ENCODE data around the gene ALOX15. TPM values are rescaled to one million over a fixed set of nuclear protein-coding genes. Genes with fewer than 3 reads are reported as not detected.
"Not testable (repeated sequence)": the region's sequence is repeated elsewhere in the genome, so short reads cannot be mapped to it uniquely, and the experiment has no call there.

ALOX15 gene, protein sequence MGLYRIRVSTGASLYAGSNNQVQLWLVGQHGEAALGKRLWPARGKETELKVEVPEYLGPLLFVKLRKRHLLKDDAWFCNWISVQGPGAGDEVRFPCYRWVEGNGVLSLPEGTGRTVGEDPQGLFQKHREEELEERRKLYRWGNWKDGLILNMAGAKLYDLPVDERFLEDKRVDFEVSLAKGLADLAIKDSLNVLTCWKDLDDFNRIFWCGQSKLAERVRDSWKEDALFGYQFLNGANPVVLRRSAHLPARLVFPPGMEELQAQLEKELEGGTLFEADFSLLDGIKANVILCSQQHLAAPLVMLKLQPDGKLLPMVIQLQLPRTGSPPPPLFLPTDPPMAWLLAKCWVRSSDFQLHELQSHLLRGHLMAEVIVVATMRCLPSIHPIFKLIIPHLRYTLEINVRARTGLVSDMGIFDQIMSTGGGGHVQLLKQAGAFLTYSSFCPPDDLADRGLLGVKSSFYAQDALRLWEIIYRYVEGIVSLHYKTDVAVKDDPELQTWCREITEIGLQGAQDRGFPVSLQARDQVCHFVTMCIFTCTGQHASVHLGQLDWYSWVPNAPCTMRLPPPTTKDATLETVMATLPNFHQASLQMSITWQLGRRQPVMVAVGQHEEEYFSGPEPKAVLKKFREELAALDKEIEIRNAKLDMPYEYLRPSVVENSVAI
- polyA plus RNA-seq (ENCODE audit: insufficient read length) = 0.25 TPM
- long read RNA-seq, donor 1 = 0 reads
- long read RNA-seq, donor 2 = 0 reads
- long read RNA-seq, donor 3 = 0 reads
- long read RNA-seq, donor 4 = 0 reads
- long read RNA-seq, donor 5 = 0 reads
- long read RNA-seq, donor 6 = 0 reads
- long read RNA-seq, donor 7 = 0 reads
- long read RNA-seq, donor 8 = 0 reads

DNA sequence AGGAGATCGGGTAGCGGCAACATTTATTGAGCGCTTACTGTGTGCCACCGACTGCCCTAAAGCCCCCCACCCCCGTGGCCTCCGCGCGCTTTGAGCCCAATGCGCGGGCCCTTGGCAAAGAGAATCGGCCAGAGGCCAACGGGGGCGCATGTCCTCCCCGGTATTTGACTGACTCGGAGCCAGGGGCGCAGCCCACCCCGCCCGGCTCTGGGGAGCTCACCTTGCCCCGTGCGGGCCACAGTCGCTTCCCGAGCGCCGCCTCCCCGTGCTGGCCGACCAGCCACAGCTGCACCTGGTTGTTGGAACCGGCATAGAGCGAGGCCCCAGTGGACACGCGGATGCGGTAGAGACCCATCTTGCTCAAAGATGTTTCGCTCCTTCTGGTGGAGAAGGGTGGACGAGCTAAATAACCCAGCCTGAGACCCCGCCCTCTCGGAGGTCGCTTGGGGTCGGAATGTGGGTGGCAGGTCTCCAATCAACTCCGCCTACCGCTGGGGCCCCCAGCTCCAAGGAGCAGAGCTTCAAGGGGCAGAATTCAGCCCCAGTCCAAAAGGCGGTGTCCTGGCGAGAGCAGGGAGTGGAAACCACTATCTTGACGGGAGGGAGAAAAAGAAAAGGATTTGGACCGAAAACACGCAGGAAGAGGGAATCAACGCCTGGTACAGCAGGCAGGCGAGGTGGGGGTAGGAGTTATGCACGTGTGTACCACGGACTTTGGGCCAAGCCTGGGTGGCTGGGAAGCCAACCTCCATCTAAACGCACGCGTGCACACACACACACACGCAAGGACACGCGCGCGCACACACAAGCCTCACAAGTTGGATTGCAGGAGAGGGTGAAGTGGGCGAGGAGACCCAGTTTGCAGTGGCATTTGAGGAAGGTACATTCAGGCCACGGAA is at the start of gene ALOX15:
Gene ALOX15 (minus strand): TSS at position 382 of the 899 bp plus-strand sequence. CDS start 27 bp downstream, at position 355.
- DNase-seq = no peak

- no peak for DNase-seq
Observed at GRCh38 chr17:4690745-4691144, 49.3 kb upstream of the ALOX15 start.

DNA sequence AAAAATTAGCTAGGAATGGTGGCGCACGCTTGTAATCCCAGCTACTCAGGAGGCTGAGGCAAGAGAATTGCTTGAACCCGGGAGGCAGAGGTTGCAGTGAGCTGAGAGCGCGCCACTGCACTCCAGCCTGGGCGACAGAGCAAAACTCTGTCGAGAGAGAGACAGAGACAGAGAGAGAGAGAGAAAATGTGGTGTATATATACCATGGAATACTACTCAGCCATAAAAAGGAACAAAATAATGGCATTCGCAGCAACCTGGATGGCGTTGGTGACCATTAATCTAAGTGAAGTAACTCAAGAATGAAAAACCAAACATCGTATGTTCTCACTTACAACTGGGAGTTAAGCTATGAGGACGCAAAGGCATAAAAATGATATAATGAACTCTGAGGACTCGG is 48.4 kb upstream of the ALOX15 start:
- not testable (repeated sequence) for DNase-seq

DNA sequence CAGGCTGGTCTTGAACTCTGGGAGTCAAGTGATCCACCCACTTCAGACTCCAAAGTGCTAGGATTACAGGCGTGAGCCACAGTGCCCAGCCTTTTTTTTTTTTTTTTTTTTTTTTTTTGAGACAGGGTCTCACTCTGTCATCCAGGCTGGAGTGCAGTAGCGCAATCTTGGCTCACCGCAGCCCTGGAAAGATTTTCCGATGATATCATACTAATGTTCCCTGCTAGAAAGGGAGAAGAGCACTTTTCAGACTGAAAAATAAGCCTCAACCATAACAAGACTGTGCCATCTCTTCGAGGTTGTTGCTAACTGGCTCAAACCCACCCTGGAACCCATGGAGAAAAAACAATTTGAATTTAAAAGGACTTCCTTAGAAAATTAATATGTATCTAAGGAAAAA is 42.3 kb upstream of the ALOX15 start:
- DNase-seq = not testable (repeated sequence)

DNA sequence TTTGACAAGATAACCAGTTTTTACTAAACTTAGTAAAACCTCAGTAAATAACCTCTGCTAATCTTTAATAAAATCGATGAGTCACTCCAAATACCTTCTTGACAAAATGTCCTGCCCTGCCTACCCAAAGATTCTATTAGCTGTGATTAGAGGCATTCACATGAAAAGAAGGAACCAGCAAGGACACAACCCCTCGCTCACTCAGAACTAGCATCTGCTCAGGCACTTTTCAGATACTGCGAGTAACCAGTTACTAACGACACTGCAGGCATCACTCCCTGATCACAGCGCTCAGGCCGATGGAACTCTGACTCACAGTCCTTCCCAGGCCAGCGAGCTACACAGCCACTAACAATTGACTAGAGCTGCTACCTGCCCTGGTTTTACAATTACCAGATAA is 38.2 kb upstream of the ALOX15 start:
- no peak for DNase-seq

DNA sequence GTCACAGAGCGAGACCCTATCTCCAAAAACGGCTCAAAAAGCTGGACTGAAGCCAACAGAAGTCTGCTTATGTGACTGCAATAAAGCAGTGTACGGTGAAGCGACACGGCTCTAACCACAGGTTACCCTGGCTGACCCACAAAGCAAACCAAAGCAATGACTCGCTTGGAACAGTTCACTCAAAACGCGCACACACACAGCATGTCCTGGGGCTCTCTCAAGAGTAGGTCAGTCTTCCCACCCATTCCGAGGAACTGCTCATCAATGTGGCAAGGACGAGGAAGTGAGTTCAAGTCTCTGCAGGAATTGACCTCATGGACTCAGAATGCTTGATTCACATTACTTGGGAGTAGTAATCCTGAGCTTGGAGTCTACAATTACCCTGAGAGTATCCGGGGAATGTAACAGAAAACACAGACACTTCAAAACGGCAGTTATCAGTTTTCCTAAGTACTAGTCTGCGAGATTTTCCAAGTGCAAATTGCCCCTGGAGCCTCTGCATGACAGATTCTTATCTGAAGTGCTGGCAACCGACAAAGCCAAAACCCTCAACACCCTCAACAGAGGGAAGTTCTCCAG is 37.1 kb upstream of the ALOX15 start:
- no peak for DNase-seq

- no peak for DNase-seq
Observed at GRCh38 chr17:4676791-4677190, 35.3 kb upstream of the ALOX15 start.

- DNase-seq = no peak
Observed at GRCh38 chr17:4675791-4676190, 34.3 kb upstream of the ALOX15 start.

DNA sequence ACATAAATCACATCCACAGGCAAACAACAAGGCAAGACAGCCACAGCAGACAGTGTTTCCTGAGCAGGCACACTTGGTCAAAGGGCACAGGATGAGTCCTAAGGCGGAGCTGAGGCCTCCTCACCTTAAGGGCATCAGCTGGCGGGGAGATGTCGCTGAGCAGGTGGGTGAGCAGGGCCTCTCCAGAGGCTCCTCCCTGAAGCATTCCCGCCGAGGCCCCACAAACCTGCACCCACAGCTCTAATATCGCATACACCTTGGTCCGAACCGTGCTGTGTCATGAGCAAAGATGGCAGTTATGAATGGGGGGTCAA is 33.2 kb upstream of the ALOX15 start:
- no peak for DNase-seq

- DNase-seq = no peak
Observed at GRCh38 chr17:4673986-4674684, 32.7 kb upstream of the ALOX15 start.

DNA sequence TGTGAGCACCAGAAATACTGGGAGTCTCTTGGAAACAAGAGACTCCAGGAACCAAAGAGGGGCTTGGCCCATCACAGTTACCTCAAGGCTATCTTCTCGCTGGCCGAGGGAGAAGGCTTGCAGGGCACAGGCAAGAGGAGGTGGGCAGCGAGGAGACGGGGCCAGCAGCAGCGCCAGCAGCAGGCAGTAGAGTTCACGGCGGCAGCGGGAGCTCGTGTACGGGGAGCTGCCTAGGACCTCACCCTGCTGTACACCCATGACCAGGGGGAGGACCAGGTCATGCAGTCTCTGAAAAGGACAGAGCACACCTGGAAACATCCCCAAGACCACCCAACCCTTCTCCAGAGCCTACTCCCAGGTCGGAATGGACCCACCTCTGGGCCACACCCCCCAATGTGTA is 31.7 kb upstream of the ALOX15 start:
- DNase-seq = no peak

DNA sequence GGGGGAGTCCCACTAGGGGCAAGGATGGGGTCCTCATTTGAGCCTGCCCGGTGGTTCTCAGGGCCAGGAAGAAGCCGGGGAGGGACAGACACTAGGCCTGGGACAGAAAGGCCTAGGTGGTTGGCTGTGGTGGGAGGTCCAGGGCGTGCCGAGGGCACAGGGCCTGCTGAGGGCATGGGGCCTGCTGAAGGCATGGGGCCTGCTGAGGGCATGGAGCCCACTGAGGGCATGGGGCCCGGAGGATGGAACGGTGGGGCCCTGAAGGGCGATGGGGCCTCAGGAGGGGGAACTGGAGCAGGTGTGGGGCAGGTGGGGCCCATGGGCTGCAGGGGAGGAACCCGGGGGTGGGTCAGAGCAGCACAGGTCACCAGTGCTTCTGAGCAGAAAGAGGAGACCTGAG is 31.3 kb upstream of the ALOX15 start:
- DNase-seq = no peak

- DNase-seq = no peak
Observed at GRCh38 chr17:4672055-4672630, 30.7 kb upstream of the ALOX15 start.

GRCh38 chr17:4667166-4667565 is 25.7 kb upstream of the ALOX15 start:
- no peak for DNase-seq

GRCh38 chr17:4666296-4666695 is 24.8 kb upstream of the ALOX15 start:
- DNase-seq = no peak

- DNase-seq = no peak
Observed at GRCh38 chr17:4665027-4665426, 23.5 kb upstream of the ALOX15 start.

DNA sequence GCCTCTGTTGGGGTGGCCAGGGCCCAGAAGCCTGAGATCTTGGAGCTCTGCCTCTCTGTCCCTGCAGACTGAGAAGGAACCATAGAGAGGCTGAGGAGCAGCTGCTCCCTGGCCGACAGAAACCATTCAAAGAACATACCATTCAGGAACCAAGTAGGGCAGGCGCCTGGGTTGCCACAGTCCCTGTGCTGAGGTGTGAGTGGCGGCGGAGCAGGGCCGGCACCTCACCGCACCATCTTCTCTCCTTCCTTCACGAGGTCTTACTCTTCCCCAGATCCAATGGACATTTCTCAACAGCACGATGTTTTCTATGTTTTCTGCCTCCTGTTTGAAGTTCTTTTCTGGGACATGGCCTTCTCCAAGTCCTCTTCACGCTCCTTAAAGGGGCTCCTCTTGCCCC is 22.8 kb upstream of the ALOX15 start:
- DNase-seq = no peak

- DNase-seq = no peak
Observed at GRCh38 chr17:4663711-4664110, 22.2 kb upstream of the ALOX15 start.

GRCh38 chr17:4658478-4659305 is 17.2 kb upstream of the ALOX15 start:
- no peak for DNase-seq

- no peak for DNase-seq
Observed at GRCh38 chr17:4657678-4658077, 16.2 kb upstream of the ALOX15 start.

Measured in left kidney (tissue), 8 donors.